Vagina (tissue), 2 donors: ENCODE measurements around the gene HOXB3. TPM values are rescaled to one million over a fixed set of nuclear protein-coding genes. Genes with fewer than 3 reads are reported as not detected.
A peak's percentile ranks its signal among the peaks of the same experiment; 100 is the strongest.

Experiments
- DNase-seq, 2 donors: peaks; one replicate each; pipeline ENCODE4 v3.0.0-alpha.2; 2017; ENCODE audit errors: extremely low spot score in 2 of 2
- H3K27ac ChIP-seq: fragments of 200-600 bp; sonication (generic); one replicate; pipeline ENCODE4 v1.5.1; 2019
- H3K27me3 ChIP-seq: fragments of 200-600 bp; sonication (generic); one replicate; pipeline ENCODE4 v1.5.1; 2019
- H3K36me3 ChIP-seq, 2 donors: fragments of 200-600 bp; sonication (generic); one replicate each; pipeline ENCODE4 v1.5.1; 2017 to 2019
- H3K4me1 ChIP-seq: fragments of 200-600 bp; sonication (generic); one replicate; pipeline ENCODE4 v1.5.1; 2019
- H3K4me3 ChIP-seq, 2 donors: fragments of 200-600 bp; sonication (generic); 1 replicate in 1 of 2; 2 replicates in 1 of 2; pipeline ENCODE4 v1.5.1; 2016 to 2019
- H3K9me3 ChIP-seq: fragments of 200-600 bp; sonication (generic); one replicate; pipeline ENCODE4 v1.5.1; 2019
- POLR2A ChIP-seq, 2 donors: fragments of 450-650 bp; IDR thresholded peaks; one replicate each; pipeline ENCODE4 v1.6.1; 2017; ENCODE audit warnings: antibody characterized with exemption in 2 of 2, mild to moderate bottlenecking in 2 of 2, moderate library complexity in 2 of 2
- POLR2AphosphoS5 ChIP-seq, 2 donors: sonication (generic); formaldehyde crosslinking; IDR thresholded peaks; one replicate each; pipeline ENCODE4 v1.9.0; 2017; ENCODE audit warnings: antibody characterized with exemption in 2 of 2, mild to moderate bottlenecking in 2 of 2, low read depth in 1 of 2; ENCODE audit not compliant: insufficient read depth in 1 of 2
- intact Hi-C: fragments of 100-400 bp; cut with DNase I; formaldehyde crosslinking; loops from one replicate; pipeline ENCODE4 v1.15.1; 2023
- total RNA-seq: library from RNA; depleted of rRNA; stranded (reverse); fragments of >200 nt; gene quantifications from one replicate; pipeline ENCODE4 v1.2.3, GENCODE V29; 2016
- TF ChIP-seq, protein P1 (sequence below), 3 experiments: fragments of 450-650 bp in 2 of 3; fragments of 200-600 bp in 1 of 3; sonication (generic) in 1 of 3; IDR thresholded peaks; one replicate each; pipeline ENCODE4 v1.5.1; 2017 to 2019; ENCODE audit warnings: antibody characterized with exemption in 3 of 3, mild to moderate bottlenecking in 2 of 3, moderate library complexity in 2 of 3

The HOXB3 gene
- total RNA-seq, 1 donor from 2014 or later = 17.7 TPM

DNA sequence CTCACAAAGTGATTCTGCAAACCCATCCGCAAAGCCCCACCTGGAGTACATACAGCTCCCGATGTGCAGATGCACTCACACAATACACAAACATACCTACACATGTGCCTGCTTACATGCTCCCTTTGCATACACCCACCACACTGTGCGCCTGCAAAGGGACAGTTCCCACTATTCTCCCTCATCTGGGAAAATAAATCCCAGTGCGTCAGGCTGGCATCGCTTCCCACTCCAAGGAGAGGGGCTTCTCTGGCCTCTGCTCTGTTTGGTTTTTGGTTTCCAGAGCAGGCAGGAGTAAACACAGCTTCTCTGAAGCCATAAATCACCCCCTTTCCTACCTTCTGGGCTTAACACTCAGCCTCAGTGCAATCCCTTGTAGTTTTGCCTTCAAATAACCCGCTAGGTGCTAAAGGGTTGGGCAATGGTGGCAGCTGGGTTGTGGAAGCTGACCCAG is 26.6 kb downstream of the HOXB3 start:
- Histone ChIP-seq H3K9me3 (no peaks in the 10 kb centered on the region), H3K27ac (no peak overlapping the region), H3K36me3 (no peaks in the 10 kb centered on the region), H3K27me3 (peaks cover 9% of the 10 kb centered on the region), H3K4me3 (peak overlapping the region; percentile 44 to 53), H3K4me1 (peaks cover 5% of the 10 kb centered on the region)
- intact Hi-C loops = no loop called here
- TF ChIP-seq POLR2AphosphoS5 (IDR thresholded peaks at IDR 0.05; ENCODE audit: insufficient read depth in 1 of 2, low read depth in 1 of 2) = no peak
- TF ChIP-seq, protein P1, sequence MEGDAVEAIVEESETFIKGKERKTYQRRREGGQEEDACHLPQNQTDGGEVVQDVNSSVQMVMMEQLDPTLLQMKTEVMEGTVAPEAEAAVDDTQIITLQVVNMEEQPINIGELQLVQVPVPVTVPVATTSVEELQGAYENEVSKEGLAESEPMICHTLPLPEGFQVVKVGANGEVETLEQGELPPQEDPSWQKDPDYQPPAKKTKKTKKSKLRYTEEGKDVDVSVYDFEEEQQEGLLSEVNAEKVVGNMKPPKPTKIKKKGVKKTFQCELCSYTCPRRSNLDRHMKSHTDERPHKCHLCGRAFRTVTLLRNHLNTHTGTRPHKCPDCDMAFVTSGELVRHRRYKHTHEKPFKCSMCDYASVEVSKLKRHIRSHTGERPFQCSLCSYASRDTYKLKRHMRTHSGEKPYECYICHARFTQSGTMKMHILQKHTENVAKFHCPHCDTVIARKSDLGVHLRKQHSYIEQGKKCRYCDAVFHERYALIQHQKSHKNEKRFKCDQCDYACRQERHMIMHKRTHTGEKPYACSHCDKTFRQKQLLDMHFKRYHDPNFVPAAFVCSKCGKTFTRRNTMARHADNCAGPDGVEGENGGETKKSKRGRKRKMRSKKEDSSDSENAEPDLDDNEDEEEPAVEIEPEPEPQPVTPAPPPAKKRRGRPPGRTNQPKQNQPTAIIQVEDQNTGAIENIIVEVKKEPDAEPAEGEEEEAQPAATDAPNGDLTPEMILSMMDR (IDR thresholded peaks at IDR 0.05) = no peak
- TF ChIP-seq POLR2A (IDR thresholded peaks at IDR 0.05) = no peak
- no peak for DNase-seq

DNA sequence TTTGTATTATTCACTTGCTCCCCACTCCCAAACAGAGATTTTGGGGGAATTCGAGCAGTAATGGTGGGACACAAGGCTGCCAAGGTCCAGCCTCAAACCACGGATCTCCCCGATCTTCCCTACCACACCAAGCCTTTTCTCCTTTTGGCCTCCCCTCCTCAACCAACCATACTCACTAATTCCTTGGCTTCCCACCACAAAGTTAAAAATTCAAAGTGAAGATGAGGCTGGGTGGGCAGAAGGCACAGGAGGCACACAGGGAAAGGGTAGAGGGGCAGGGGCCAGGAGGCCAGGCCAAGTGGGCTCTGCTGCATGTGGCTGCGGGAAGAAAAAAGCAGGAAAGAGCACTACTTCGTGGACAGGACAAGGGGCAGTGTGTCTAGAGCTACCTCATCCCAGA is 27.1 kb downstream of the HOXB3 start:
- TF ChIP-seq POLR2AphosphoS5 (IDR thresholded peaks at IDR 0.05; ENCODE audit: insufficient read depth in 1 of 2, low read depth in 1 of 2) (no peak), POLR2A (IDR thresholded peaks at IDR 0.05) (no peak)
- TF ChIP-seq, protein P1 (IDR thresholded peaks at IDR 0.05) = no peak
- no peak overlapping the region for H3K27ac ChIP-seq
- no peak overlapping the region for H3K4me3 ChIP-seq
- H3K9me3 ChIP-seq = no peaks in the 10 kb centered on the region
- peaks cover 4% of the 10 kb centered on the region for H3K27me3 ChIP-seq
- no peaks in the 10 kb centered on the region for H3K36me3 ChIP-seq
- peaks cover 5% of the 10 kb centered on the region for H3K4me1 ChIP-seq
- DNase-seq = no peak
- intact Hi-C loops = no loop called here

DNA sequence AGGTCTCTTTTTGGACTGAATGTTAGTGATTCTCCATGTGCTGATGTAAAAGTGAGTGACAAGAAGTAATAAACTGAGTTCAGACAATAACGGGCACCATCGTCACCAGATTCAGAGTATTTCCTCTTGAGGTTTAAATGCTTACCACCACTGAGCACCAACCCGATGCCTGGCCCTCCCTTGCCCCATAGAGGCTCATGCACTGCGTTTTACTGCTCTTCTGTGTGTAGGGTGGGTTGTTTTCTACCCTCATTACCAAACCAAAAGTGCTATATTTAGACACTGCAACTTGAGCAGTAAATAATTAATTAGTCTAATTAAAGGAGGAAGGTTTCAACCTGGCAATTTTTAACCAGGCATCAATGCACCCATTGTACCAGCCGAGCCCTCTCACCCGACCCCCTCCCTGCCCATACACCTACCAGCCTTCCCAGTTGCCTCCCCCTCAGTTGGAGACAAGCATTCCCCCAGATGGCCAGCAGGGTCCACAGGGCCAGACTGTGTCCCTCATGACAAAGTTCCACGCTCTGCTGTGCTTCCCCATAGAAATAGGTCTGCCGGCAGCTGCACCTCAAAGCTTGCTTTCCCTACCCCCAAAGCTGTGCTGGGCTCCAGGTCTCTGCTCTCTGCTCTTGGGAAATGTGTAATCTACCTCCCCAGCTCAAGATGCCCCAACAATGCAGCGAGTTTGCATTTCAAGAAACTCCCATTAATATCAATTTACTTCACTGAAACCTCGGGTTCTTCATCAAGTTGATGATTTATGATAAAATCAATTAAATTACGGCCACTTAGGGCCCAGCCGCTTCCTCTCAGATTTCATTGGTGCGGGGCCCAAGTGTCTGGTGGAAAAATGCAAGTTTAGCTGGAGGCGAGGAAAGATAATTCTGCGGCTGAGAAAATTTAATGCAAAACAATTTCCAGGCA is 27.9 kb downstream of the HOXB3 start:
- Histone ChIP-seq H3K36me3 (no peaks in the 10 kb centered on the region), H3K9me3 (no peaks in the 10 kb centered on the region), H3K4me1 (peaks cover 5% of the 10 kb centered on the region), H3K4me3 (no peak overlapping the region), H3K27me3 (peaks cover 4% of the 10 kb centered on the region), H3K27ac (no peak overlapping the region)
- TF ChIP-seq POLR2A (IDR thresholded peaks at IDR 0.05) (no peak), POLR2AphosphoS5 (IDR thresholded peaks at IDR 0.05; ENCODE audit: insufficient read depth in 1 of 2, low read depth in 1 of 2) (no peak)
- TF ChIP-seq, protein P1 (IDR thresholded peaks at IDR 0.05) = no peak
- DNase-seq = no peak
- intact Hi-C loops = no loop called here

DNA sequence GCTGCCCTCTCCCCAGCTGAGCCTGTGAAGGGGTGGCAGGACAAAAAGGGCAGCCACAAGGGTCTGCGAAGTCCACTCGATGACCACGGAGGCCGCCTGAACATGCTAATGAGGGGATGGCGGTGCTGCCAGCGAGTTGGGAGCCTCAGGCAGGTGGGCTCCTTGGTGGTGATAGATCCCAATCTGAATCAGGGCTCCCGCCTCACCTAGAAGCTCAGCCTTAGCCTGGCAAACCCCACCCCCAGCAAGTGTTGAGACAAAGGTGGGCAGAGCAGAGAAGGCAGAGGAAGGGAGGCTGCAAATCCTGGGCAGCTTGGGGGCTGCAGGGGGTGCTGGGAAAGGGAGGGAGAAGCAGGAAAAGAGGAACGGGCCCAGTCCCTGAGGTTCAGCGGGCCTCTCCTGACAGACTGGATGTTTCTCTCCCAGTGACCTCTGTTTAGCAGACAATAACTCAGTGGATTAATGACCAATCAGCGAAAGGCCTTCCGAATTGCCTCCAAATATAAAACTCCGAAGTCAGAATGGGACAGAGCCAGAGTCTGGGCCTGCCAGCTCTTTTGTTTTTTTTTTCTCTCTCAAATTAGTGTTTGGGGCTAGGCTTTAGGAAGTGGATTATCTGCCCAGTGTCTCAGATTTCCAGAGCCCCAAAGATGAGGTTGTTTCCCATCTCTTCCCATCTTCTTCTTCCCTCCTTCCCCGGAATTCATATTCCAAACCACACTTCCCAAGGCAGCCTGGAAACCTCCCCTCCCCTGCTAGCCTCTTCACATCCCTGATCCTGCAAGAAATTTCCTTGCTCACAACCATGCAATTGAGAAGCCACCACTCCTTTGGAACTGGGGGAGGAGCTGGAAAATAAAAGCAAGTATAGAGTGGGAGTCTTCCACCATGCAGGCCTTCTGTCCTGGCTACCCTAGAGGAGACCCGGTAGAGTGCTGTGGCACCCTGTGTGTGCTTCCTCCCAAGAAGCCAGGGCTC is 29.9 kb downstream of the HOXB3 start:
- no peak for DNase-seq
- intact Hi-C loops = no loop called here
- Histone ChIP-seq H3K36me3 (no peaks in the 10 kb centered on the region), H3K4me1 (peaks cover 20% of the 10 kb centered on the region), H3K27ac (no peak overlapping the region), H3K27me3 (peaks cover 4% of the 10 kb centered on the region), H3K4me3 (no peak overlapping the region), H3K9me3 (no peaks in the 10 kb centered on the region)
- TF ChIP-seq, protein P1 (IDR thresholded peaks at IDR 0.05) = no peak
- TF ChIP-seq POLR2AphosphoS5 (IDR thresholded peaks at IDR 0.05; ENCODE audit: insufficient read depth in 1 of 2, low read depth in 1 of 2) = no peak
- no peak for TF ChIP-seq POLR2A (IDR thresholded peaks at IDR 0.05)
